ENCODE results near the gene PFKFB3. TPM values are rescaled to one million over a fixed set of nuclear protein-coding genes. Genes with fewer than 3 reads are reported as not detected.

The PFKFB3 gene
- total and polyA plus RNA-seq, 2 of the 4 experiments (the other 2 are of a cell fraction): 34.1 to 45.5 TPM

- Histone ChIP-seq H3K36me3 (ENCODE audit: control insufficient read depth, insufficient read depth, low read length) (no peaks in the 10 kb centered on the region), H3K56ac (ENCODE audit: extremely low read depth, insufficient read depth, low read length) (no peak overlapping the region), H2AFZ (replicated peaks; ENCODE audit: low read length, poor library complexity) (no peak overlapping the region), H3K18ac (ENCODE audit: low read depth, low read length) (no peak overlapping the region), H2BK15ac (ENCODE audit: low read depth, low read length) (no peak overlapping the region), H2AK5ac (ENCODE audit: low read depth, low read length) (no peak overlapping the region), H3K4me1 (ENCODE audit: control insufficient read depth, insufficient read depth, low read length) (no peaks in the 10 kb centered on the region), H3K14ac (replicated peaks; ENCODE audit: low read depth, low read length) (no peak overlapping the region), H3K9me3 (ENCODE audit: control insufficient read depth, insufficient read depth, low read length) (no peaks in the 10 kb centered on the region), H2BK5ac (ENCODE audit: low read depth, low read length, poor library complexity, severe bottlenecking) (no peak overlapping the region), H3K4ac (ENCODE audit: low read depth, low read length) (no peak overlapping the region), H3K4me2 (ENCODE audit: low read depth, low read length) (no peak overlapping the region), H3K27me3 (ENCODE audit: control insufficient read depth, insufficient read depth, low read length) (no peaks in the 10 kb centered on the region), H4K8ac (ENCODE audit: low read depth in 2 of 2, low read length in 2 of 2) (no peak overlapping the region), H3K23ac (ENCODE audit: low read depth, low read length) (no peak overlapping the region), H3K9me1 (ENCODE audit: insufficient read depth, low read length) (peaks cover 6% of the 10 kb centered on the region), H3K4me3 (ENCODE audit: insufficient read depth, low read depth, low read length) (no peak overlapping the region), H4K91ac (ENCODE audit: insufficient read depth, low read depth, low read length) (no peak overlapping the region), H4K5ac (ENCODE audit: low read depth, low read length) (no peak overlapping the region), H3K79me1 (ENCODE audit: low read depth in 1 of 2, low read length in 2 of 2) (peaks cover 39 to 85% of the 10 kb centered on the region in 2 experiments), H3K27ac (ENCODE audit: insufficient read depth, low read length) (no peak overlapping the region), H3K9ac (ENCODE audit: low read depth, low read length) (no peak overlapping the region), H2BK120ac (ENCODE audit: low read depth, low read length) (no peak overlapping the region), H2BK20ac (ENCODE audit: low read depth, low read length) (no peak overlapping the region), H2AK9ac (replicated peaks; ENCODE audit: low read depth, low read length, poor library complexity) (peak overlapping the region; percentile 79), H4K20me1 (ENCODE audit: insufficient read depth, low read length) (peaks cover 34% of the 10 kb centered on the region)
- dilution Hi-C loops (cut with HindIII; ENCODE audit: low sequenced_read_pairs, unreplicated experiment) (no loop called here), intact Hi-C loops (cut with micrococcal nuclease) (no loop called here), in situ Hi-C loops (cut with MboI; ENCODE audit: low sequenced_read_pairs) (no loop called here)
- POLR2A ChIA-PET (ENCODE audit: unreplicated experiment): no interaction called here
- ATAC-seq (ENCODE audit: low read depth) (no peak), DNase-seq (no peak)
- 59% methylated on average over 3 of the region's 16 CpGs; no CpG with 5 or more reads in 1 of the 2 experiments for WGBS, 2 experiments (ENCODE audit: extremely low coverage in 2 of 2, insufficient read length in 1 of 2)
- TF ChIP-seq FOS (IDR thresholded peaks at IDR 0.05; ENCODE audit: low read depth, low read length) (no peak), RAD21 (IDR thresholded peaks at IDR 0.05; ENCODE audit: low read length) (no peak), BHLHE40 (IDR thresholded peaks at IDR 0.05; ENCODE audit: low read depth, low read length) (no peak), MAFK (IDR thresholded peaks at IDR 0.05; ENCODE audit: low read depth, low read length) (no peak)
- TF ChIP-seq, protein P1, sequence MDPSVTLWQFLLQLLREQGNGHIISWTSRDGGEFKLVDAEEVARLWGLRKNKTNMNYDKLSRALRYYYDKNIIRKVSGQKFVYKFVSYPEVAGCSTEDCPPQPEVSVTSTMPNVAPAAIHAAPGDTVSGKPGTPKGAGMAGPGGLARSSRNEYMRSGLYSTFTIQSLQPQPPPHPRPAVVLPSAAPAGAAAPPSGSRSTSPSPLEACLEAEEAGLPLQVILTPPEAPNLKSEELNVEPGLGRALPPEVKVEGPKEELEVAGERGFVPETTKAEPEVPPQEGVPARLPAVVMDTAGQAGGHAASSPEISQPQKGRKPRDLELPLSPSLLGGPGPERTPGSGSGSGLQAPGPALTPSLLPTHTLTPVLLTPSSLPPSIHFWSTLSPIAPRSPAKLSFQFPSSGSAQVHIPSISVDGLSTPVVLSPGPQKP (IDR thresholded peaks at IDR 0.05; ENCODE audit: borderline replicate concordance, low read depth, low read length): no peak
- no TSS peak for BruUV-seq (replicated peaks)
- CTCF ChIA-PET: no interaction called here
These were observed 20.2 kb upstream of the PFKFB3 start for GRCh38 chr10:6182454-6183098.
